GM19452 (cell line): Measurements from ENCODE around the gene PTGFRN.

Source experiments
- ATAC-seq: cut with Tn5 transposase; IDR thresholded peaks from one replicate; pipeline ENCODE4 v1.9.1; 2021; ENCODE audit not compliant: unreplicated experiment

Gene PTGFRN

GRCh38 chr1:116887212-116887611 lies 22.5 kb upstream of the PTGFRN start:
- no peak for ATAC-seq

- ATAC-seq, result no peak
Measured at GRCh38 chr1:116889380-116889779, 20.3 kb upstream of the PTGFRN start.

- no peak for ATAC-seq
Measured at GRCh38 chr1:116891396-116892079, 18.2 kb upstream of the PTGFRN start.

- ATAC-seq, result no peak
Measured at GRCh38 chr1:116895073-116895472, 14.6 kb upstream of the PTGFRN start.

GRCh38 chr1:116899529-116899928 lies 10.2 kb upstream of the PTGFRN start:
- no peak for ATAC-seq

GRCh38 chr1:116900471-116901365 lies 9.0 kb upstream of the PTGFRN start:
- no peak for ATAC-seq

- no peak for ATAC-seq
Measured at GRCh38 chr1:116902027-116902426, 7.7 kb upstream of the PTGFRN start.

GRCh38 chr1:116902723-116903383 lies 6.9 kb upstream of the PTGFRN start:
- no peak for ATAC-seq

GRCh38 chr1:116904791-116905320 lies 4.9 kb upstream of the PTGFRN start:
- no peak for ATAC-seq

GRCh38 chr1:116906812-116907211 lies 2.9 kb upstream of the PTGFRN start:
- ATAC-seq, result no peak

- no peak for ATAC-seq
Measured at GRCh38 chr1:116907351-116907750, 2.4 kb upstream of the PTGFRN start.

GRCh38 chr1:116908266-116908665 lies 1.4 kb upstream of the PTGFRN start:
- ATAC-seq, result no peak

GRCh38 chr1:116908820-116909511 lies 750 bp upstream of the PTGFRN start:
- no peak for ATAC-seq

- ATAC-seq, result no peak
Measured at GRCh38 chr1:116910379-116911187, 867 bp downstream of the PTGFRN start.

GRCh38 chr1:116911188-116911553 lies 1.5 kb downstream of the PTGFRN start:
- no peak for ATAC-seq

- ATAC-seq, result no peak
Measured at GRCh38 chr1:116911779-116912469, 2.2 kb downstream of the PTGFRN start.

GRCh38 chr1:116912846-116913245 lies 3.1 kb downstream of the PTGFRN start:
- ATAC-seq, result no peak

GRCh38 chr1:116913941-116914340 lies 4.2 kb downstream of the PTGFRN start:
- ATAC-seq, result no peak

- no peak for ATAC-seq
Measured at GRCh38 chr1:116914667-116915066, 5.0 kb downstream of the PTGFRN start.
